Esophagus (tissue), 2 donors: ENCODE data around the gene CCDC175. TPM values are rescaled to one million over a fixed set of nuclear protein-coding genes. Genes with fewer than 3 reads are reported as not detected.

Experiments
- polyA plus RNA-seq, 2 donors: library from polyadenylated mRNA; stranded (reverse); fragments of 200-250 nt; gene quantifications; one replicate each; pipeline ENCODE4 v1.2.3, GENCODE V29; 2013
- donor health status: healthy with polysubstance abuse.
- donor health status: Bipolar disorder and iron deficiency.

Gene CCDC175
- polyA plus RNA-seq, 2 donors, result not detected

Other genes starting within 250 kb of the CCDC175 start
- gene GPR135, start 111.4 kb downstream of the CCDC175 start, polyA plus RNA-seq, result under 1 TPM; 0.43 to 0.52 TPM
- 10 to 100 TPM in 1 of 2 donors, 1 to 10 TPM in 1; 8.7 to 19.8 TPM for gene L3HYPDH, start 92.4 kb downstream of the CCDC175 start, polyA plus RNA-seq
- 10 to 100 TPM in 1 of 2 donors, 1 to 10 TPM in 1; 9.7 to 18.7 TPM for gene JKAMP, start 92.3 kb downstream of the CCDC175 start, polyA plus RNA-seq